Measurements from ENCODE around the gene CCDC85C.

Gene CCDC85C

GRCh38 chr14:99542566-99542965 lies 61.4 kb downstream of the CCDC85C start:
- DNase-seq: no peak

- no peak for DNase-seq
Measured at GRCh38 chr14:99541677-99542470, 62.1 kb downstream of the CCDC85C start.

GRCh38 chr14:99541211-99541610 lies 62.8 kb downstream of the CCDC85C start:
- no peak for DNase-seq

- DNase-seq: no peak
Measured at GRCh38 chr14:99540196-99541032, 63.6 kb downstream of the CCDC85C start.

GRCh38 chr14:99539491-99539890 lies 64.5 kb downstream of the CCDC85C start:
- no peak for DNase-seq

GRCh38 chr14:99538733-99539132 lies 65.3 kb downstream of the CCDC85C start:
- no peak for DNase-seq

GRCh38 chr14:99538275-99538674 lies 65.7 kb downstream of the CCDC85C start:
- no peak for DNase-seq

- peak in 5 of 51 donors; percentile 10 to 26 (median 20) for DNase-seq
Measured at GRCh38 chr14:99537399-99537798, 66.6 kb downstream of the CCDC85C start.

GRCh38 chr14:99535908-99536778 lies 67.9 kb downstream of the CCDC85C start:
- no peak for DNase-seq

- DNase-seq: no peak
Measured at GRCh38 chr14:99535448-99535847, 68.6 kb downstream of the CCDC85C start.

- peak in 38 of 51 donors; percentile 15 to 84 (median 59) for DNase-seq
Measured at GRCh38 chr14:99534863-99535262, 69.1 kb downstream of the CCDC85C start.

- DNase-seq: no peak
Measured at GRCh38 chr14:99534333-99534732, 69.7 kb downstream of the CCDC85C start.

GRCh38 chr14:99532310-99532709 lies 71.7 kb downstream of the CCDC85C start:
- no peak for DNase-seq

GRCh38 chr14:99531251-99532096 lies 72.5 kb downstream of the CCDC85C start:
- DNase-seq: peak in 1 of 51 donors; percentile 36

GRCh38 chr14:99530407-99531155 lies 73.4 kb downstream of the CCDC85C start:
- no peak for DNase-seq

- DNase-seq: peak in 1 of 51 donors; percentile 11
Measured at GRCh38 chr14:99529899-99530298, 74.1 kb downstream of the CCDC85C start.

- no peak for DNase-seq
Measured at GRCh38 chr14:99527427-99528076, 76.5 kb downstream of the CCDC85C start.

- DNase-seq: no peak
Measured at GRCh38 chr14:99527026-99527425, 77.0 kb downstream of the CCDC85C start.

- DNase-seq: no peak
Measured at GRCh38 chr14:99525699-99526080, 78.3 kb downstream of the CCDC85C start.

Measured in hypothalamus (tissue), 51 donors.